Measurements from ENCODE around the gene TOR2A.

The TOR2A gene

DNA sequence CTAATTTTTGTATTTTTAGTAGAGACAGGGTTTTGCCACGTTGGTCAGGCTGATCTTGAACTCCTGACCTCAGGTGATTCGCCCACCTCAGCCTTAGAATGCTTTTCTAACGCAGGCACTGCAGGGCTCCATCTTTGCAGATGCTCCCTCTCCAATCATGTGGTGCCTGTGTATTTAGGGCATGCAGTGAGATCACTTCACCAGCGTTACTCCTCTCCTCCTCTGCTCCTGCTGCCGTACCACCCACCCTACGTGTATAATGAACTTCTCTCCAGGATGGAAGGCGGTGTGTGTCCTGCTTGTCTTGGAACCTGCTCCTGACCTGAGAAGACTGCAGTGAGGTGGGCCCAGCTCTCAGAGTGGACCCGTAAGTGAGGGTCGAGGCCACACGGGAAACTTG is 42.0 kb downstream of the TOR2A start:
- DNase-seq: no peak
- Mint-ChIP-seq H3K4me3 (no peak overlapping the region), H3K9me3 (peaks cover 7% of the 10 kb centered on the region), H3K36me3 (ENCODE audit: low read depth) (peaks cover 41% of the 10 kb centered on the region), H3K4me1 (peaks cover 16% of the 10 kb centered on the region), H3K27ac (no peak overlapping the region), H3K27me3 (ENCODE audit: low read depth, poor library complexity) (peaks cover 3% of the 10 kb centered on the region)
- TF ChIP-seq CTCF (IDR thresholded peaks at IDR 0.05): no peak

GRCh38 chr9:127692071-127692470 is 43.0 kb downstream of the TOR2A start:
- no peak for TF ChIP-seq CTCF (IDR thresholded peaks at IDR 0.05)
- Mint-ChIP-seq H3K4me1 (peaks cover 10% of the 10 kb centered on the region), H3K27me3 (ENCODE audit: low read depth, poor library complexity) (peaks cover 3% of the 10 kb centered on the region), H3K4me3 (peak overlapping the region; percentile 13), H3K27ac (no peak overlapping the region), H3K36me3 (ENCODE audit: low read depth) (peaks cover 47% of the 10 kb centered on the region), H3K9me3 (peaks cover 7% of the 10 kb centered on the region)
- no peak for DNase-seq

- no peak for TF ChIP-seq CTCF (IDR thresholded peaks at IDR 0.05)
- peaks cover 7% of the 10 kb centered on the region for H3K9me3 Mint-ChIP-seq
- H3K4me3 Mint-ChIP-seq: no peak overlapping the region
- H3K36me3 Mint-ChIP-seq (ENCODE audit: low read depth): peaks cover 50% of the 10 kb centered on the region
- DNase-seq: no peak
- peaks cover 9% of the 10 kb centered on the region for H3K27me3 Mint-ChIP-seq (ENCODE audit: low read depth, poor library complexity)
- no peak overlapping the region for H3K27ac Mint-ChIP-seq
- H3K4me1 Mint-ChIP-seq: peaks cover 10% of the 10 kb centered on the region
Observed at GRCh38 chr9:127690735-127691134, 44.4 kb downstream of the TOR2A start.

GRCh38 chr9:127689329-127690000 is 45.6 kb downstream of the TOR2A start:
- H3K9me3 Mint-ChIP-seq: peaks cover 7% of the 10 kb centered on the region
- no peak for TF ChIP-seq CTCF (IDR thresholded peaks at IDR 0.05)
- H3K27me3 Mint-ChIP-seq (ENCODE audit: low read depth, poor library complexity): peaks cover 10% of the 10 kb centered on the region
- peak overlapping the region; percentile 41 for H3K27ac Mint-ChIP-seq
- H3K4me3 Mint-ChIP-seq: no peak overlapping the region
- H3K36me3 Mint-ChIP-seq (ENCODE audit: low read depth): peaks cover 49% of the 10 kb centered on the region
- H3K4me1 Mint-ChIP-seq: peaks cover 10% of the 10 kb centered on the region
- no peak for DNase-seq

DNA sequence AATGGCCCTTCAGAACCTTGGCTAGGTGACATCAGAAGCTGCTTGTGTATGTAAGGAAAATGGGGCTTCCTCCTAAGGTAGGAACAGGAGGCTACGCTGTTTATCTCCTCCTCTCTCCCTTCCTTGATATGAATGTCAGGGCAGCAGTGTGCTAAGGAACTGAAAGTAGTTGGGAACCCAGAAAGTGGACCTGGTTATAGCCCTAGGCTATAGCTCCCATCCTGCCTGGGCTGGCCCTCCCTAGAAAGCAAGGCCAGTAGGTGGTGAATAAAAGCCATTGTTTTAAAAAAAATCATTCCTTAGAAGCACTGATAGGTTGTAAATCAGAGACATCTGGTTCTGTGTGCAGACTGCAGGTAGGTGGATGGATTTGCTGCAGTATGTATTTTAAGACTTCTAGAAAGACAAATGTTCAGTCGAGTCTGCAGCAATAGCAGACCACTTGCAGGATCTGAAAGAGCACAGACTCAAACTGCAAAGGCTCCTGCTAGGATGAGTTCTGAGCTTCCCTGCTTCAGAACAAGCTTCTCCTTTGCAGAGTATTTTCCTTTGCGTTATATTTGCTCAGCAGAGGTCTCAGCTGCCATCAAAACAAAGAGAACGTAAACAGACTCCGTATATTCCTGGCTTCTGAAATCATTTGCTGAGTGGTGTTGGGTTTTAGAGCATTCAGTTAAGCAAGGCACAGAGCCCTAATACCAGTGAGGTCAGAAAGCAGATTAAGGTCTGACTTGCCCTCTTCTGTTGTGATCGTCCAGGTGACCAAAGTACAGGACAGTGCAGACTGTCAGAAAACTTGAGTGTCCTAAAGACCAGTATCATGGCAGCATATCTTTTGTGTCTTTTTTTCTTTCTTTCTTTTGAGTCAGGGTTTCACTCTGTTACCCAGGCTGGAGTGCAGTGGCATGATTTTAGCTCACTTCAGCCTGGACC is 48.4 kb downstream of the TOR2A start:
- TF ChIP-seq CTCF (IDR thresholded peaks at IDR 0.05): no peak
- Mint-ChIP-seq H3K4me3 (no peak overlapping the region), H3K4me1 (peaks cover 3% of the 10 kb centered on the region), H3K36me3 (ENCODE audit: low read depth) (peaks cover 58% of the 10 kb centered on the region), H3K9me3 (peaks cover 7% of the 10 kb centered on the region), H3K27ac (no peak overlapping the region), H3K27me3 (ENCODE audit: low read depth, poor library complexity) (peaks cover 7% of the 10 kb centered on the region)
- no peak for DNase-seq

Measured in nephron progenitor cell (in vitro differentiated cells).